Retinal pigment epithelial cell (primary cell): ENCODE measurements around the gene CSK.
"Not testable (repeated sequence)": the region's sequence is repeated elsewhere in the genome, so short reads cannot be mapped to it uniquely, and the experiment has no call there.

Source experiments
- DNase-seq: peaks from one replicate; pipeline ENCODE4 v3.0.0-alpha.2; 2010; ENCODE audit warnings: low read depth
- H3K4me3 ChIP-seq: 2 replicates; pipeline ENCODE4 v1.5.1; 2011; ENCODE audit warnings: mild to moderate bottlenecking, low read length, control low read depth, moderate library complexity
- CTCF ChIP-seq: conservative IDR thresholded peaks from 2 replicates; pipeline ENCODE4 v1.5.1; 2011; ENCODE audit warnings: low read depth, low read length, control low read depth, inconsistent platforms

CSK gene

GRCh38 chr15:74781431-74782258 is at the start of gene CSK:
Gene CSK (plus strand): TSS chr15:74782080. CDS start chr15:74798298, 16,218 bp downstream.
- H3K4me3 ChIP-seq, result peak within 1 kb of the TSS; percentile 83
- no peak for DNase-seq
- TF ChIP-seq CTCF, result peak; percentile 43

- no peak overlapping the region for H3K4me3 ChIP-seq
- DNase-seq, result no peak
- no peak for TF ChIP-seq CTCF
Observed at GRCh38 chr15:74732846-74733245, 49.0 kb upstream of the CSK start.

DNA sequence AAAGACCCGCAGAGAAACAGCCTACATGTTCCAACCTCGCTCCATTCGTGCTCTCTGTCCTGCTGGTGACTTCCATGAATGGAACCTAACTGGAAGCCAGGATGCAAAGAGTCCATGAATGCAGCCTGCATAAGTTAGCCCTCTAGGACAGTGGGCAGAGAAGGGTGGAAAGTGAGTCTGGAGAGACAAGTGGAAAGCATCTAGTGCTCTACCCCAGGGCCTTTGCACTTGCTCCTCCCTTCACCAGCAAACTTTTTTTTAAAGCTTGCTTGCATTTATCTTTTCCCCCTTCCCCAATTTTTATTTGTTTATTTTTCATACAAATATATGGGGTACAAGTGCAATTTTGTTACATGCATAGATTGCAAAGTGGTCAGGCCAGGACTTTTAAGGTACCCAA is 48.6 kb upstream of the CSK start:
- TF ChIP-seq CTCF, result no peak
- no peak overlapping the region for H3K4me3 ChIP-seq
- DNase-seq, result no peak

- DNase-seq, result no peak
- TF ChIP-seq CTCF, result no peak
- no peak overlapping the region for H3K4me3 ChIP-seq
Observed at GRCh38 chr15:74735305-74735704, 46.6 kb upstream of the CSK start.

GRCh38 chr15:74738239-74738638 is 43.6 kb upstream of the CSK start:
- DNase-seq, result not testable (repeated sequence)

DNA sequence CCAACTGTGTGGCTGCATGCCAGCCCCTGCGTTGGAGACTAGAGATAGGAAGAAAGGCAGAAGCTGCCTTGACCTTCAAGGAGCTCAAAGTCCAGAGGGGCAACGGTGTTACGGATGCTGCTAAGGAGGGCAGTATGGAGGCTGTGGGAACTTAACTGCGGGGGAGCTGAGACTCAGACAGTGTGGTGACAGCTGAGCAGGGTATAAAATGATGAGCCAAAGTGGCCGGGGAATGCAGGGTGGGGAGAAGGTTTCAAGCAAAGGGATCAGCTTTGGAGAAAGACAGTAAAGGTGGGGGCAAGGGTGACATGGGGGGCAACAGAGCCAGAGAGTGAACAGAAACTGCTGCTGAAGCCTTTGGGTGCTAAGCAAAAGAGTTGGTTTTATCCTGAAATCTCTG is 39.5 kb upstream of the CSK start:
- H3K4me3 ChIP-seq, result no peak overlapping the region
- TF ChIP-seq CTCF, result no peak
- no peak for DNase-seq

More at GRCh38 chr15:74738239-74738638, 43.6 kb upstream of the CSK start:
- H3K4me3 ChIP-seq, result not testable (repeated sequence)

DNA sequence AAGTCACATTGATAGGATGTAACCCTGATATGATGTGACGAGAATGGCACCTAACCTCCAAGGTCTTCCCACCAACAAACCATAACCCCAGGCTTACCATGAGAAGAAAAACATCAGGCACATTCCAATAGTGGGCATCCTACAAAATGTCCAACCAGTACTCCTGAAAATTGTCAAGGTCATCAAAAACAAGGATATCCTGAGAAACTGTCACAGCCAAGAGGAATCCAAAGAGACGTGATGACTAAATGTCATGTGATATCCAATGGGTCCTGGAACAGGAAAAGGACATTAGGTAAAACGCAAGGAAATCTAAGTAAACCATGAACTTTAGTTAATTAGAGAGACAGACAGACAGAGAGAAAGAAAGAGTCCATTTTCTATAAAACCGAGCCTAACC is 35.5 kb upstream of the CSK start:
- no peak overlapping the region for H3K4me3 ChIP-seq
- no peak for DNase-seq
- TF ChIP-seq CTCF, result no peak
